ENCODE results near the gene DACH1. TPM values are rescaled to one million over a fixed set of nuclear protein-coding genes. Genes with fewer than 3 reads are reported as not detected.

DACH1 gene
- total RNA-seq, 4 donors from 2014 or later, result 0.08 to 2.3 (median 0.71) TPM

DNA sequence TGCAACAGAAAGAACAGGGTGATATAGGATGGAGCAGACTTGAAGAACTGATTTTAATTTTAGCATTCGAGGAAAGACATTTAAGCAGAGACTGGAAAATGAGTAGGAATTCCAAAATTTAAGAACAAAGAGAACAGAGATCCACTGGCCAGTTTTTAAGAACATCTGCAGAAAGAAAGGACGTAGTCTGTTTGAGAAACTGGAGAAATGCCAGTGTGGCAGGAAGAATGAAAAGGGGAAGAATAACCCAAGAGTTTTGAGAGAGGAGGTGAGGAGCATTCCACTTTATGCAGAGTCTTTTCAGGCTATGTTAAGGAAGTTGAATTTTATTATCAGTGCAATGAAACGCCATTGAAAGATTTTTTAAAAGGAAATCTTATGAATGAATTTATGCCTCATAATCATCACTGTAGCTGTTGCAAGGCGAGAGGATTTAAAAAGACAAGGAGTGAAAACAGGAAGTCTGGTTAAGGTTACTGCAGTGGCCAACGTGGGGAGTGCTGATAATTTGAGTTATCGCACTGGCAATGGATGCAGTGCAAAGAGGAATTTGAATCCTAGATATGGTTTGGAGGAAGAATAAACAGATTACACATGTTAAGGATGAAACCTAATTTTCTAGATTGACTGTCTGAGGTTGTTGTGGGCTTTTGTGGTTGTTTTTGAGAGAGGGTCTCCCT lies 253.8 kb downstream of the DACH1 start:
- TF ChIP-seq POLR2A (IDR thresholded peaks at IDR 0.05), result no peak
- TF ChIP-seq, protein P1, sequence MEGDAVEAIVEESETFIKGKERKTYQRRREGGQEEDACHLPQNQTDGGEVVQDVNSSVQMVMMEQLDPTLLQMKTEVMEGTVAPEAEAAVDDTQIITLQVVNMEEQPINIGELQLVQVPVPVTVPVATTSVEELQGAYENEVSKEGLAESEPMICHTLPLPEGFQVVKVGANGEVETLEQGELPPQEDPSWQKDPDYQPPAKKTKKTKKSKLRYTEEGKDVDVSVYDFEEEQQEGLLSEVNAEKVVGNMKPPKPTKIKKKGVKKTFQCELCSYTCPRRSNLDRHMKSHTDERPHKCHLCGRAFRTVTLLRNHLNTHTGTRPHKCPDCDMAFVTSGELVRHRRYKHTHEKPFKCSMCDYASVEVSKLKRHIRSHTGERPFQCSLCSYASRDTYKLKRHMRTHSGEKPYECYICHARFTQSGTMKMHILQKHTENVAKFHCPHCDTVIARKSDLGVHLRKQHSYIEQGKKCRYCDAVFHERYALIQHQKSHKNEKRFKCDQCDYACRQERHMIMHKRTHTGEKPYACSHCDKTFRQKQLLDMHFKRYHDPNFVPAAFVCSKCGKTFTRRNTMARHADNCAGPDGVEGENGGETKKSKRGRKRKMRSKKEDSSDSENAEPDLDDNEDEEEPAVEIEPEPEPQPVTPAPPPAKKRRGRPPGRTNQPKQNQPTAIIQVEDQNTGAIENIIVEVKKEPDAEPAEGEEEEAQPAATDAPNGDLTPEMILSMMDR (IDR thresholded peaks at IDR 0.05), result no peak
- DNase-seq, result no peak

DNA sequence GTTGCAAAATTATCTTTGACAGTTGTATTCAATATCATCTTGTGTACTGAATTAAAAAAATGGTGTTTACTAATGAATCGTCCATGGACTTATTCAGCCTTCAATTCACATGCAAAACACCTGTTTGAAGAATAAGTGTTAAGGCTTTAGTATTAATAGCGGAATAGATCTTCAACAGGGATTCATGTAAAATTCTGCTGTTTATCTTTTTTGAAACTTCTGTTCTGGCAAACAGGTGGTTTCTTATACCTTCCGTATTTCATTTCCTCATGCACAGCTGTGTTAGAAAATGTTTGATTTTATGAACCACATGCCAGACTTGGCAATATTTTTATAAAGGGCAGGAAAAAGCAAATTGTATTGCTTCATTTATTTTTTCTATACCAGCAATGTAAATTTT lies 255.7 kb downstream of the DACH1 start:
- H3K4me1 ChIP-seq, result no peaks in the 10 kb centered on the region
- TF ChIP-seq, protein P1 (IDR thresholded peaks at IDR 0.05), result no peak
- no peak for TF ChIP-seq POLR2A (IDR thresholded peaks at IDR 0.05)
- intact Hi-C loops (cut with DNase I), result no loop called here
- no peaks in the 10 kb centered on the region for H3K36me3 ChIP-seq
- H3K4me3 ChIP-seq, result no peak overlapping the region
- DNase-seq, result no peak
- WGBS, 2 donors, result 48 to 55% methylated on average over 3 of the region's 3 CpGs
- H3K27ac ChIP-seq, result no peak overlapping the region
- H3K27me3 ChIP-seq, result no peaks in the 10 kb centered on the region
- no peaks in the 10 kb centered on the region for H3K9me3 ChIP-seq

More for the DNA sequence above, 253.8 kb downstream of the DACH1 start:
- Histone ChIP-seq H3K27ac (no peak overlapping the region), H3K4me3 (no peak overlapping the region), H3K9me3 (no peaks in the 10 kb centered on the region), H3K4me1 (no peaks in the 10 kb centered on the region), H3K27me3 (no peaks in the 10 kb centered on the region), H3K36me3 (no peaks in the 10 kb centered on the region)
- intact Hi-C loops (cut with DNase I), result no loop called here
- WGBS, 2 donors, result 41 to 50% methylated on average over 6 of the region's 6 CpGs

DNA sequence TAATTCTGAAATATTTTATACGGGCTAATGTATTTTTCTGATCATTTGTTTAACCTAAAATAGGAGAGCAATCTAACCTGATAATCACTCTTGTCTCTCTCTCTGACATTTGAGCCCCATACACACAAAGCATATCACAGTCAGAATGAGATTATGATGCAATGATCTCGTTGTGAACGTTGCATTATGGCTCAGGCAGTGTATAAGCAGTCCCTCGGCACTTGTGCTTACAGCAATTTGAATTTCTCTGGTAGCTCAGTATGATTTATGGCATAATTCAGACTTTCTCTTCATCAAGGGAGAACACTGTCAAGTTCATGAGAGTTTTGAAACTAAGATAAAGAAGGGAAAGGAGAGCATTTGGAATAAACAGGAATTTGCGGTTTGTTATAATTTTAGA lies 256.1 kb downstream of the DACH1 start:
- no peaks in the 10 kb centered on the region for H3K36me3 ChIP-seq
- no peaks in the 10 kb centered on the region for H3K9me3 ChIP-seq
- TF ChIP-seq, protein P1 (IDR thresholded peaks at IDR 0.05), result no peak
- intact Hi-C loops (cut with DNase I), result no loop called here
- H3K27me3 ChIP-seq, result no peaks in the 10 kb centered on the region
- whole genome bisulfite sequencing, 2 donors, result 36 to 41% methylated on average over 5 of the region's 5 CpGs
- no peak for DNase-seq
- no peak overlapping the region for H3K4me3 ChIP-seq
- no peak overlapping the region for H3K27ac ChIP-seq
- H3K4me1 ChIP-seq, result no peaks in the 10 kb centered on the region

DNA sequence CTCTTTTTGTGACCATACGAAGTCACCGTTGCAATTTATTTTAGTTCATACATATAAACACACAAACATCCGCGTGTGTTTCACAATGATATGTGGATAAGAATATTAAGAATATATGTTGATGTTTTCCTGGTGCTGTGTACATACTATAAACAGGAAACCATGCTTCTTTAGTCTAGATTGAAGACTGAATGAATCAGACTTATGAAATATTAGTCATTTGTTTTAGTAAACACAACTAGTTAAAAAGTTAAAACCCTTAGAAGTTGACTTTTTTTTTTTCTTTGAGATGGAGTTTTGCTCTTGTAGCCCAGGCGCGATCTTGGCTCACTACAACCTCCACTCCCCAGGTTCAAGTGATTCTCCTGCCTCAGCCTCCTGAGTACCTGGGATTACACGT lies 257.7 kb downstream of the DACH1 start:
- no peak for DNase-seq
- Histone ChIP-seq H3K4me1 (no peaks in the 10 kb centered on the region), H3K4me3 (no peak overlapping the region), H3K36me3 (no peaks in the 10 kb centered on the region), H3K9me3 (no peaks in the 10 kb centered on the region), H3K27me3 (no peaks in the 10 kb centered on the region), H3K27ac (no peak overlapping the region)
- no peak for TF ChIP-seq POLR2A (IDR thresholded peaks at IDR 0.05)
- TF ChIP-seq, protein P1 (IDR thresholded peaks at IDR 0.05), result no peak
- 87 to 89% methylated on average over 7 of the region's 7 CpGs for WGBS, 2 donors
- intact Hi-C loops (cut with DNase I), result no loop called here

DNA sequence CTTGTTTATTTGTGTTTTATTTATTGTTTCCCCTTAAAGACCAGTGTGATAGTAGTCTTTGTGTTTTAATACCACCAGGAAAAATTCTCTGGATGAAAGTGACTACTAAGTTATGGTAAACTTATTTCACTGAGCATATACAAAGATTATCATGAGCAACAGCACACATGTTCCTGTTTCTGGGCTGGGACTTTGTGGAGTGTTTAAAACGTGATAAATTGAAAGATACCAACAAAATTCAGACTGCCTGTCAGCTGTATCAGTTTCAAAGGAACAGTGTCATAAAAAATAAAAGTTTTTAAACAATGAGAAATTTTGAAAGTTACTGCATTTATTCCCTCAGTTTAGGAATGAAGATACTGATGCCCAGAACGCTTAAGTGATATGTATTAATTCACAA lies 259.4 kb downstream of the DACH1 start:
- no peaks in the 10 kb centered on the region for H3K4me1 ChIP-seq
- H3K4me3 ChIP-seq, result no peak overlapping the region
- H3K27me3 ChIP-seq, result no peaks in the 10 kb centered on the region
- H3K9me3 ChIP-seq, result no peaks in the 10 kb centered on the region
- DNase-seq, result no peak
- no peaks in the 10 kb centered on the region for H3K36me3 ChIP-seq
- 39 to 51% methylated on average over 2 of the region's 2 CpGs for WGBS, 2 donors
- no peak overlapping the region for H3K27ac ChIP-seq
- intact Hi-C loops (cut with DNase I), result no loop called here
- TF ChIP-seq, protein P1 (IDR thresholded peaks at IDR 0.05), result no peak
- TF ChIP-seq POLR2A (IDR thresholded peaks at IDR 0.05), result no peak

Data from esophagus squamous epithelium (tissue), 5 donors.